Measurements from ENCODE around the gene IRF1. TPM values are rescaled to one million over a fixed set of nuclear protein-coding genes. Genes with fewer than 3 reads are reported as not detected.

Gene IRF1
- total RNA-seq, 1 donor from 2014 or later, result 33.0 TPM

DNA sequence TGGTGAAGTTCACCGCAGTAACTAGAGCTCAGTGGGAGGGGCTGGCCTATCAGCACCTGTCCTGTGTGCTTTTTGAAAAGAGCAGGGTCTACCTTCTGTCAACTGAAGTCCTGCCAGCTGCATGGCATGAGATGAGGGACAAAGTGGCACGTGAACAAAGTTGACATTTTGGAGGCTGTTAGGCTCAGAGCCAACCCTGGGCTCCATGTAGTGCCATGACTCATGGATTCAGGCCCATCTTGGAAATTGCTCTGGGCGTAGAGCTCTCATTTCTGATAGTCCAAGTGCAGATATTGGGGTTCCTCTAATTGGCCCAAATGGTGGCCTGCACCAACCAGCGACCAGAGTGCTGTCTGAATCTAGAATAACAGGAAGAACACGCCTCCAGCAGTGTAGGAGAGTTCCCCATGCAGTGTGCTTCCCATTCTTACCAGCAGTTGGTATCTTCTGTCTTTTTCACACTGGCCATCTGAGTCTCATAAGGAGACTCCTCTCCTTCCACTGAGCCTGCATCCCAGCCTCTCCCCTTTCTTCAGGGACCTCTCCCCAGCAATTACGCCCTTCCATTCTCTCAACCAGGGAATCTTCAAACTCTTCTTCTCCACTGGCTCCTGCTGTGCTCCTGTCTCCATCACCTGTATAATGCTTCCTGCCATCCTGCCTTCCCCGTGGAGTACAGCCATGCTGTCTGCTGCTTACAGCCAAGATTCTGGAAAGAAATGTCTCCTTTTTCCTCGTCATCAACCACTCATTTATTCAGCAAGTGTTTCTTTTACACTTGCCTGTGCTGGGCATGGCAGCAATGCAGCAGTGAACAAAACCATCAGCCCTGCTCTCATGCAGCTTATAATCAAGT lies 30.4 kb downstream of the IRF1 start:
- H3K4me3 ChIP-seq (ENCODE audit: low read depth, low read length), result no peak overlapping the region
- no peak for DNase-seq (ENCODE audit: low read depth)
- peak; percentile 14 for TF ChIP-seq CTCF (conservative IDR thresholded peaks at IDR 0.05; ENCODE audit: low read depth, low read length)

GRCh38 chr5:132459031-132459982 lies 31.3 kb downstream of the IRF1 start:
- no peak for TF ChIP-seq CTCF (conservative IDR thresholded peaks at IDR 0.05; ENCODE audit: low read depth, low read length)
- no peak for DNase-seq (ENCODE audit: low read depth)
- H3K4me3 ChIP-seq (ENCODE audit: low read depth, low read length), result no peak overlapping the region

GRCh38 chr5:132458651-132459030 lies 31.9 kb downstream of the IRF1 start:
- H3K4me3 ChIP-seq (ENCODE audit: low read depth, low read length), result no peak overlapping the region
- peak; percentile 36 for DNase-seq (ENCODE audit: low read depth)
- TF ChIP-seq CTCF (conservative IDR thresholded peaks at IDR 0.05; ENCODE audit: low read depth, low read length), result no peak

DNA sequence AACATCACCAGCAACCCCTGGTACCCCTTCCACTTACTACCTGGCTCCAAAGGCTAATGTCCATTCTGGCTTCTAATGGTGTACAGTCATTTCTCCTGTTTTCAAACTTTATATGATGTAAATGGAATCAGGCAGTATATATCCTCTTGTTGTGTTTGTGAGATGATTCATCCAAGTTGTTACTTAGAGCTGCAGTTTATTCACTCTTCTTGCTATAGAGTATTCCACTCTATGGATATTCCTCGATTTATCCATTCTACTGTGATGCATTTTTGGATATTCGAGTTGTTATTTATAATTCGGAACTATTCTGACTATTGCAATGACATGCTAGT lies 32.4 kb downstream of the IRF1 start:
- no peak for TF ChIP-seq CTCF (conservative IDR thresholded peaks at IDR 0.05; ENCODE audit: low read depth, low read length)
- DNase-seq (ENCODE audit: low read depth), result no peak
- H3K4me3 ChIP-seq (ENCODE audit: low read depth, low read length), result no peak overlapping the region

DNA sequence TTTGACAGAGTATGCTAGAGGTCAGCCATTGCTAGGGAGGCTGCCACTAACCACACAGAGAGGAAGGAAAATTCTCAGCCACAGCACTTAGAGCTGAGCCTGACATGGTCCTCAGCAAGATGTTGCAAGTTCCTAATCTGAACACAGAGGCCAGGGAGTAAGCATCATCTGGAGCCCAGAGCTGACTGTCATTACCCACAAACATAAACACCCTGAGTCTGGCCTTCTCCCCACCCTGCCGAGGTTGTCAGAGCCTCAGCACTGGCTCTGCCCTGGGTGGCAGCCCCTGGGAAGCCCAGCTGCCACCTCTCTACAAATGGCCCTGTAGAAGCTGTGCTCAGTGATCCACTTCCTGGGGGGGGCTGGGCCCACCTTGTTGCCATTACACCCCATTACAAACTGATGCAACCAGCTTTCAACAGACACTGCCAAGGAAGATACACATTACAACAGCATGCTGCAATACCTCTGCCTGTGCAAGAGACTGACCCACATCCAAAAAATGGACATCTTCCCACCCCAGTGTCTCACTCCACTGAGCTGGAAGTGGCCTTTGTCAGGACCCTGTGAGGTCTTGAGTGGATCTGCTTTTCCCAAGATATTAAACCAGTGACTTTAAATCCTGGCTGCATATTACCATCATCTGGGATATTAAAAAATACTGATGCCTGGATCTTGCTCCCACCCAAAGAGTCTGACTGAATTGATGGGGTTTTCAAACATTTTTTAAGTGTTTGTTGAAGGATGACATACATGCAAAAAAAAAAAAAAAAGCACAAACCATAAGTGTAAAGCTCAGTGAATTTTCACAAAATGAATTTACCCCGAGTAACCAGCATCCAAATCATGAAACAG lies 33.0 kb downstream of the IRF1 start:
- DNase-seq (ENCODE audit: low read depth), result peak; percentile 35
- no peak for TF ChIP-seq CTCF (conservative IDR thresholded peaks at IDR 0.05; ENCODE audit: low read depth, low read length)
- H3K4me3 ChIP-seq (ENCODE audit: low read depth, low read length), result no peak overlapping the region

DNA sequence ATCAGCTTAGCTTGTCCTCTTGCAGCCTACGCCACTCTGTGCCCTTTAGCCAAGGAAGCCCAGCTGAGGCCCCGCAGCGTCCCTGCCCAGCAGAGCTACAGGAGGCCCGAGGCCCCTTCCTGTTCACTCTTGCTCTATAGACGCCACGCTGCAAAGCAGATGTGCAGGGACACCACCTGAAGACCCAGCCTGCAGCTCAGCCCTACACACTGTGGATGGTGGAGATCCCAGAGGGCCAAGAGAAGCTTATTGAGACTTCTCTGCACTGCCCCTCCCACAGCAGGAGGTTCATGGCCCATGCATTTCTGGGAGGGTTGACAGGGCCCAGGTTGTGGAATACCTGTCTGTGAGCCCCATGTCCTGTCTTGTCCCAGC lies 33.6 kb downstream of the IRF1 start:
- no peak overlapping the region for H3K4me3 ChIP-seq (ENCODE audit: low read depth, low read length)
- no peak for DNase-seq (ENCODE audit: low read depth)

More for the DNA sequence above, 33.6 kb downstream of the IRF1 start:
- no peak for TF ChIP-seq CTCF (conservative IDR thresholded peaks at IDR 0.05; ENCODE audit: low read depth, low read length)
